Liver (tissue), 9 donors: ENCODE measurements around the gene BHLHE40. TPM values are rescaled to one million over a fixed set of nuclear protein-coding genes. Genes with fewer than 3 reads are reported as not detected.

ENCODE experiments used
- DNase-seq: peaks from one replicate; pipeline ENCODE4 v3.0.0-alpha.2; 2017; ENCODE audit warnings: low spot score
- H3K27ac ChIP-seq, 2 donors: one replicate each; pipeline ENCODE4 v1.7.0; 2013; ENCODE audit warnings: inconsistent platforms in 2 of 2, low read length in 2 of 2, control low read depth in 1 of 2, low read depth in 1 of 2, mild to moderate bottlenecking in 1 of 2
- H3K27me3 ChIP-seq, 4 donors: one replicate each; pipeline versions ENCODE4 v1.6.1 to v1.7.0; 2013; ENCODE audit warnings: low read length in 3 of 4, inconsistent platforms in 1 of 4, mild to moderate bottlenecking in 1 of 4, moderate library complexity in 1 of 4; ENCODE audit not compliant: control insufficient read depth in 4 of 4, insufficient read depth in 4 of 4
- H3K36me3 ChIP-seq, 4 donors: one replicate each; pipeline versions ENCODE4 v1.6.1 to v1.7.0; 2013; ENCODE audit warnings: low read length in 3 of 4, mild to moderate bottlenecking in 3 of 4, low read depth in 1 of 4, moderate library complexity in 1 of 4; ENCODE audit not compliant: control insufficient read depth in 4 of 4, insufficient read depth in 3 of 4
- H3K4me1 ChIP-seq, 4 donors: one replicate each; pipeline versions ENCODE4 v1.6.1 to v1.7.0; 2013; ENCODE audit warnings: low read length in 3 of 4, mild to moderate bottlenecking in 3 of 4, moderate library complexity in 1 of 4; ENCODE audit not compliant: control insufficient read depth in 4 of 4, insufficient read depth in 4 of 4
- H3K4me3 ChIP-seq, 3 donors: one replicate each; pipeline versions ENCODE4 v1.6.1 to v1.7.0; 2013; ENCODE audit warnings: low read length in 3 of 3, control low read depth in 1 of 3, low read depth in 1 of 3, mild to moderate bottlenecking in 1 of 3
- H3K9ac ChIP-seq, 2 donors: one replicate each; pipeline ENCODE4 v1.7.0; 2013; ENCODE audit warnings: low read length in 2 of 2, mild to moderate bottlenecking in 2 of 2, moderate library complexity in 2 of 2, control low read depth in 1 of 2, low read depth in 1 of 2
- H3K9me3 ChIP-seq, 4 donors: one replicate each; pipeline versions ENCODE4 v1.6.1 to v1.7.0; 2013; ENCODE audit warnings: low read length in 3 of 4; ENCODE audit not compliant: control insufficient read depth in 4 of 4
- CTCF ChIP-seq: fragments of 150-350 bp; IDR thresholded peaks from 2 replicates; pipeline ENCODE4 v1.5.1; 2017; ENCODE audit warnings: improper control_type of control experiment, low read depth, low read length; ENCODE audit not compliant: missing input control
- EGR1 ChIP-seq, 2 donors: IDR thresholded peaks; 2 replicates each; pipeline ENCODE4 v1.6.1; 2016 to 2018; ENCODE audit warnings: antibody characterized with exemption in 2 of 2, low read depth in 2 of 2
- FOXA1 ChIP-seq: IDR thresholded peaks from 2 replicates; pipeline ENCODE4 v1.6.1; 2016; ENCODE audit warnings: antibody characterized with exemption
- HNF4A ChIP-seq, 2 donors: conservative IDR thresholded peaks; 2 replicates each; pipeline ENCODE4 v1.6.1; 2016; ENCODE audit warnings: antibody characterized with exemption in 2 of 2, mild to moderate bottlenecking in 2 of 2
- HNF4G ChIP-seq: IDR thresholded peaks from 2 replicates; pipeline ENCODE4 v1.6.1; 2016; ENCODE audit warnings: antibody characterized with exemption
- JUND ChIP-seq, 2 donors: IDR thresholded peaks; 2 replicates each; pipeline ENCODE4 v1.6.1; 2016; ENCODE audit warnings: antibody characterized with exemption in 2 of 2
- NR2F2 ChIP-seq: IDR thresholded peaks from 2 replicates; pipeline ENCODE4 v1.6.1; 2016; ENCODE audit warnings: antibody characterized with exemption
- RAD21 ChIP-seq, 2 donors: IDR thresholded peaks; 2 replicates each; pipeline ENCODE4 v1.6.1; 2016; ENCODE audit warnings: antibody characterized with exemption in 2 of 2, mild to moderate bottlenecking in 2 of 2
- RXRA ChIP-seq, 2 donors: IDR thresholded peaks; 2 replicates each; pipeline ENCODE4 v1.6.1; 2017 to 2018; ENCODE audit warnings: antibody characterized with exemption in 2 of 2, mild to moderate bottlenecking in 1 of 2
- SP1 ChIP-seq: IDR thresholded peaks from 2 replicates; pipeline ENCODE4 v1.6.1; 2018; ENCODE audit warnings: antibody characterized with exemption, mild to moderate bottlenecking
- TAF1 ChIP-seq: conservative IDR thresholded peaks from 2 replicates; pipeline ENCODE4 v1.6.1; 2016; ENCODE audit warnings: antibody characterized with exemption, mild to moderate bottlenecking
- YY1 ChIP-seq: IDR thresholded peaks from 2 replicates; pipeline ENCODE4 v1.6.1; 2016; ENCODE audit warnings: antibody characterized with exemption, mild to moderate bottlenecking
- ZBTB33 ChIP-seq: IDR thresholded peaks from 2 replicates; pipeline ENCODE4 v1.6.1; 2016; ENCODE audit warnings: antibody characterized with exemption
- WGBS: extraction: QIAGEN DNeasy Blood & Tissue Kit; methylation state at CpG from one replicate; pipeline ENCODE4 v1.1.7; 2013; 5-methylcytosine and 5-hydroxymethylcytosine counted together
- polyA plus RNA-seq, 2 donors: library from polyadenylated mRNA; stranded (reverse) in 1 of 2; unstranded in 1 of 2; fragments of 200-250 nt in 1 of 2; fragments of >200 nt in 1 of 2; fragmentation: Nextera tagmentation in 1 of 2; extraction: Ambion mirVana in 1 of 2; gene quantifications; one replicate each; pipeline versions ENCODE4 v1.2.1 to v1.2.3, GENCODE V29; 2013 to 2015
- total RNA-seq, 2 donors: library from RNA; depleted of rRNA; stranded (reverse); fragments of >200 nt; gene quantifications; one replicate each; pipeline ENCODE4 v1.2.3, GENCODE V29; 2014
- TF ChIP-seq, protein P1 (sequence below): IDR thresholded peaks from 2 replicates; pipeline ENCODE4 v1.6.1; 2016; ENCODE audit warnings: antibody characterized with exemption
- TF ChIP-seq, protein P2 (sequence below): IDR thresholded peaks from 2 replicates; pipeline ENCODE4 v1.6.1; 2016; ENCODE audit warnings: antibody characterized with exemption, mild to moderate bottlenecking
- donor health status: healthy.
- donor health status: healthy.
- donor health status: healthy.
- donor health status: healthy.
- donor health status: healthy.

The BHLHE40 gene
- total and polyA plus RNA-seq, 4 donors: 8.2 to 28.4 (median 18.0) TPM

- TF ChIP-seq RXRA (IDR thresholded peaks at IDR 0.05): no peak
- TF ChIP-seq JUND (IDR thresholded peaks at IDR 0.05): no peak
- no peak for TF ChIP-seq SP1
- no peak for TF ChIP-seq RAD21 (IDR thresholded peaks at IDR 0.05)
- TF ChIP-seq HNF4A (conservative IDR thresholded peaks at IDR 0.05): no peak
- no peak for TF ChIP-seq NR2F2
- Histone ChIP-seq H3K27ac (no peak overlapping the region), H3K4me3 (no peak overlapping the region), H3K27me3 (no peaks in the 10 kb centered on the region), H3K36me3 (no peaks in the 10 kb centered on the region), H3K9me3 (no peaks in the 10 kb centered on the region), H3K4me1 (peaks cover 0 to 5% (median 1%) of the 10 kb centered on the region in 4 donors), H3K9ac (no peak overlapping the region)
- WGBS: 96% methylated on average over 5 of the region's 5 CpGs
- DNase-seq: no peak
These were observed 50.9 kb downstream of the BHLHE40 start for GRCh38 chr3:5030152-5030551.

DNA sequence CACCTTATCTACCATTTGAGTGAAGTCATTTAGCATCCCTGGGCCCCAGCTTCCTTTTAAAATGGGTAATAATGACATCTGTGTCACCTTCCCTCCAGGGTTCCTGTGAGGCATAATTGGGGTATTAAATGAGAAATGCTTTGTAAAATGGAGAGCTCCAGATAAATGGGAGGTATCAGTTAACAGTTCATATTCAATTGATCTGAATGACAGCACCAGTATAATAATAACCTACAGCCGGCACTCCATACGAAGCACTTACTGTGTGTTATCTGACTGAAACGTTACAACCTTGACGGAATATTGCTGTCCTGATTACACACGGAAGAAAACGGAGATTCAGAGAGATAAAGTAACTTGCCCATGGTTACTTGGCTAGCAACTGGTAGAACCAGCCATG lies 53.6 kb downstream of the BHLHE40 start:
- Histone ChIP-seq H3K9me3 (no peaks in the 10 kb centered on the region), H3K36me3 (no peaks in the 10 kb centered on the region), H3K27me3 (no peaks in the 10 kb centered on the region), H3K27ac (no peak overlapping the region), H3K9ac (no peak overlapping the region), H3K4me1 (no peaks in the 10 kb centered on the region), H3K4me3 (no peak overlapping the region)
- no peak for DNase-seq
- TF ChIP-seq, protein P1, sequence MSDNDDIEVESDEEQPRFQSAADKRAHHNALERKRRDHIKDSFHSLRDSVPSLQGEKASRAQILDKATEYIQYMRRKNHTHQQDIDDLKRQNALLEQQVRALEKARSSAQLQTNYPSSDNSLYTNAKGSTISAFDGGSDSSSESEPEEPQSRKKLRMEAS: no peak
- TF ChIP-seq, protein P2, sequence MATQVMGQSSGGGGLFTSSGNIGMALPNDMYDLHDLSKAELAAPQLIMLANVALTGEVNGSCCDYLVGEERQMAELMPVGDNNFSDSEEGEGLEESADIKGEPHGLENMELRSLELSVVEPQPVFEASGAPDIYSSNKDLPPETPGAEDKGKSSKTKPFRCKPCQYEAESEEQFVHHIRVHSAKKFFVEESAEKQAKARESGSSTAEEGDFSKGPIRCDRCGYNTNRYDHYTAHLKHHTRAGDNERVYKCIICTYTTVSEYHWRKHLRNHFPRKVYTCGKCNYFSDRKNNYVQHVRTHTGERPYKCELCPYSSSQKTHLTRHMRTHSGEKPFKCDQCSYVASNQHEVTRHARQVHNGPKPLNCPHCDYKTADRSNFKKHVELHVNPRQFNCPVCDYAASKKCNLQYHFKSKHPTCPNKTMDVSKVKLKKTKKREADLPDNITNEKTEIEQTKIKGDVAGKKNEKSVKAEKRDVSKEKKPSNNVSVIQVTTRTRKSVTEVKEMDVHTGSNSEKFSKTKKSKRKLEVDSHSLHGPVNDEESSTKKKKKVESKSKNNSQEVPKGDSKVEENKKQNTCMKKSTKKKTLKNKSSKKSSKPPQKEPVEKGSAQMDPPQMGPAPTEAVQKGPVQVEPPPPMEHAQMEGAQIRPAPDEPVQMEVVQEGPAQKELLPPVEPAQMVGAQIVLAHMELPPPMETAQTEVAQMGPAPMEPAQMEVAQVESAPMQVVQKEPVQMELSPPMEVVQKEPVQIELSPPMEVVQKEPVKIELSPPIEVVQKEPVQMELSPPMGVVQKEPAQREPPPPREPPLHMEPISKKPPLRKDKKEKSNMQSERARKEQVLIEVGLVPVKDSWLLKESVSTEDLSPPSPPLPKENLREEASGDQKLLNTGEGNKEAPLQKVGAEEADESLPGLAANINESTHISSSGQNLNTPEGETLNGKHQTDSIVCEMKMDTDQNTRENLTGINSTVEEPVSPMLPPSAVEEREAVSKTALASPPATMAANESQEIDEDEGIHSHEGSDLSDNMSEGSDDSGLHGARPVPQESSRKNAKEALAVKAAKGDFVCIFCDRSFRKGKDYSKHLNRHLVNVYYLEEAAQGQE: no peak
- TF ChIP-seq SP1 (no peak), TAF1 (no peak), CTCF (no peak), FOXA1 (no peak), RXRA (IDR thresholded peaks at IDR 0.05) (no peak), EGR1 (IDR thresholded peaks at IDR 0.05; ENCODE audit: low read depth in 2 of 2) (no peak), NR2F2 (no peak), YY1 (no peak), RAD21 (IDR thresholded peaks at IDR 0.05) (no peak), HNF4G (no peak), ZBTB33 (no peak)
- 90% methylated on average over 6 of the region's 6 CpGs for WGBS

Other genes starting within 250 kb of the BHLHE40 start
- gene ARL8B, start 142.9 kb downstream of the BHLHE40 start, total RNA-seq: 10 to 100 TPM; 26.5 to 36.2 TPM
- 10 to 100 TPM; 20.2 to 21.9 TPM for gene ARL8B, start 142.9 kb downstream of the BHLHE40 start, polyA plus RNA-seq
- gene EDEM1, start 208.3 kb downstream of the BHLHE40 start, total RNA-seq: 10 to 100 TPM; 22.0 to 97.5 TPM
- gene EDEM1, start 208.3 kb downstream of the BHLHE40 start, polyA plus RNA-seq: 10 to 100 TPM; 20.4 to 43.8 TPM